Activated CD8-positive, alpha-beta T cell treated with anti-CD3 and anti-CD28 coated beads for 36 hours (primary cell): ENCODE data around the gene ABCB11. TPM values are rescaled to one million over a fixed set of nuclear protein-coding genes. Genes with fewer than 3 reads are reported as not detected.
A peak's percentile ranks its signal among the peaks of the same experiment; 100 is the strongest.

Experiments used
- ATAC-seq: fragments of 200-7000 bp; cut with Tn5 transposase; one replicate; pipeline ENCODE4 v1.10.0; 2021; ENCODE audit warnings: mild to moderate bottlenecking, moderate library complexity
- CTCF ChIA-PET: fragments of 350-600 bp; sonication (Branson Sonifier 250); formaldehyde crosslinking; loops from one replicate; lab custom pipeline; 2021; ENCODE audit warnings: antibody characterized with exemption; lab: Charles Lee
- POLR2A ChIA-PET: fragments of 350-600 bp; sonication (Branson Sonifier 250); formaldehyde crosslinking; loops from one replicate; lab custom pipeline; 2021; ENCODE audit warnings: antibody characterized with exemption; lab: Charles Lee
- DNase-seq: peaks from one replicate; pipeline ENCODE4 v3.0.0-alpha.2; 2020
- H3K27ac Mint-ChIP-seq: one replicate; pipeline ENCODE4 v1.8.0; 2021; ENCODE audit warnings: mild to moderate bottlenecking, mixed read lengths
- H3K27me3 Mint-ChIP-seq: one replicate; pipeline ENCODE4 v1.8.0; 2021; ENCODE audit warnings: mixed read lengths
- H3K36me3 Mint-ChIP-seq: one replicate; pipeline ENCODE4 v1.8.0; 2021; ENCODE audit warnings: low read depth, mixed read lengths
- H3K4me1 Mint-ChIP-seq: one replicate; pipeline ENCODE4 v1.8.0; 2021; ENCODE audit warnings: low read depth, mixed read lengths
- H3K4me3 Mint-ChIP-seq: one replicate; pipeline ENCODE4 v1.8.0; 2021; ENCODE audit warnings: mild to moderate bottlenecking, moderate library complexity, mixed read lengths
- H3K9me3 Mint-ChIP-seq: one replicate; pipeline ENCODE4 v1.8.0; 2021; ENCODE audit warnings: mixed read lengths
- intact Hi-C: fragments of 100-400 bp; cut with micrococcal nuclease; formaldehyde crosslinking; loops from one replicate; pipeline ENCODE4 v1.10.0; 2022
- total RNA-seq, 2 experiments: library from RNA; stranded (reverse); gene quantifications; one replicate each; pipeline ENCODE4 v1.2.3, GENCODE V29; 2021
- TF ChIP-seq, protein P1 (sequence below): fragments of 200-600 bp; IDR thresholded peaks from one replicate; pipeline ENCODE4 v1.8.0; 2022; ENCODE audit warnings: antibody characterized with exemption, mild to moderate bottlenecking

The ABCB11 gene
- total RNA-seq, 2 experiments from 2014 or later: not detected

DNA sequence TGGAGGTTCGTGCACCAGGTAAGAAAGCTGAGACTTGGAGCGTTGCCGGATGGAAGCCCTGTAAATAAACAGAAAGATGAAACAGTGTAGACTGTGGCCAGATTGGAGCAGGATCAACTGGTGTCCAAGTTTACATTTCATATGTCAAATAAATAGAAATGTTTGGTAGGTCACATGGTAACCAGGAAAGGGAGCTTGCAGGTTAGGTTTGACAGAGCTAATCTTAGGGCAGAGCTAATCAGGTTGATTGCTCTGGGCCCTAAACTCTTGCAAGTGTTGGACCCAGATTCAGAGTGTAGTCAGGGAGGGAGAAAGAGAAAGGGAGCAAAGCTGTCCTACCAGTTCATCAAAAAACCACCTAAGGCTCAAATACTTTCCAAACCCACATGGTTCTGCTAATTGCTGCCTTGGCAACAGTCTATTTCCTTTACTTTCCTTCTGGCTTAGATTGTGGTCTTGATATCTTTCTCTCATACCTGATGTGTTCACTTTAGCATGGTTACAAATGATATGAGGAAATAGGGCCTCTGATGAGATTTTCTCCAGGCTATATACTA lies 66.8 kb downstream of the ABCB11 start:
- Mint-ChIP-seq H3K36me3 (no peaks in the 10 kb centered on the region), H3K27me3 (no peaks in the 10 kb centered on the region), H3K4me3 (no peak overlapping the region), H3K4me1 (peaks cover 23% of the 10 kb centered on the region), H3K9me3 (no peaks in the 10 kb centered on the region), H3K27ac (no peak overlapping the region)
- ChIA-PET CTCF (interaction anchor here (0.6 to 4.7 kb wide), 6 partner anchors 15 to 178 kb away, joined by 3 to 27 read pairs (median 8); no protein-coding TSS in a partner anchor), POLR2A (interaction anchor here (0.6 to 1.2 kb wide), 2 partner anchors 12 to 29 kb away, joined by 3 read pairs; no protein-coding TSS in a partner anchor)
- intact Hi-C loops: loop anchor here (10.0 kb wide), 1 partner anchor 140 kb away; no protein-coding TSS in a partner anchor
- TF ChIP-seq, protein P1, sequence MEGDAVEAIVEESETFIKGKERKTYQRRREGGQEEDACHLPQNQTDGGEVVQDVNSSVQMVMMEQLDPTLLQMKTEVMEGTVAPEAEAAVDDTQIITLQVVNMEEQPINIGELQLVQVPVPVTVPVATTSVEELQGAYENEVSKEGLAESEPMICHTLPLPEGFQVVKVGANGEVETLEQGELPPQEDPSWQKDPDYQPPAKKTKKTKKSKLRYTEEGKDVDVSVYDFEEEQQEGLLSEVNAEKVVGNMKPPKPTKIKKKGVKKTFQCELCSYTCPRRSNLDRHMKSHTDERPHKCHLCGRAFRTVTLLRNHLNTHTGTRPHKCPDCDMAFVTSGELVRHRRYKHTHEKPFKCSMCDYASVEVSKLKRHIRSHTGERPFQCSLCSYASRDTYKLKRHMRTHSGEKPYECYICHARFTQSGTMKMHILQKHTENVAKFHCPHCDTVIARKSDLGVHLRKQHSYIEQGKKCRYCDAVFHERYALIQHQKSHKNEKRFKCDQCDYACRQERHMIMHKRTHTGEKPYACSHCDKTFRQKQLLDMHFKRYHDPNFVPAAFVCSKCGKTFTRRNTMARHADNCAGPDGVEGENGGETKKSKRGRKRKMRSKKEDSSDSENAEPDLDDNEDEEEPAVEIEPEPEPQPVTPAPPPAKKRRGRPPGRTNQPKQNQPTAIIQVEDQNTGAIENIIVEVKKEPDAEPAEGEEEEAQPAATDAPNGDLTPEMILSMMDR: no peak
- peak; percentile 58 for ATAC-seq
- no peak for DNase-seq

DNA sequence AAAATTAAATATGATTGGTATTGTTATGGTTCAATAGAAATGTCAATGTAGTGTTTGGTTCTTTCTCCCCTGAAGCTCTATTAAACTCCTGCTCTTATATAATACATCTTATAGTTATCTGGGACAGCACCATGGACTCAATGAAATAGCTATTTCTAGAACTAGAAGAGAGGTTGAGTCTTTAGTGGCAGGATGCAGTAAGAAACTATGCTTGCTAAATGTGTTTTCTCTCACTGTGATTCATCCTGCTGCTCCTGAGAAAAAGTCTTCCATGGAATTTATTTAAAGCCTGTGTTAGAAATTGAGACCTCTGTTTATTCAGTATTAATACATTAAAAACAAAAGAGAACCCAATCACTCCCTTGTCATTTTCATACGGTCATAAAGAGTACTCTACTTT lies 68.5 kb downstream of the ABCB11 start:
- ChIA-PET CTCF (interaction anchor here (0.7 to 6.7 kb wide), 13 partner anchors 8 to 244 kb away, joined by 3 to 59 read pairs (median 4); no protein-coding TSS in a partner anchor), POLR2A (no interaction called here)
- no peak overlapping the region for H3K27ac Mint-ChIP-seq
- H3K36me3 Mint-ChIP-seq: no peaks in the 10 kb centered on the region
- DNase-seq: no peak
- H3K27me3 Mint-ChIP-seq: no peaks in the 10 kb centered on the region
- peaks cover 23% of the 10 kb centered on the region for H3K4me1 Mint-ChIP-seq
- intact Hi-C loops: loop anchor here (2.0 to 10.0 kb wide), 2 partner anchors 142 to 170 kb away; no protein-coding TSS in a partner anchor
- TF ChIP-seq, protein P1: no peak
- no peaks in the 10 kb centered on the region for H3K9me3 Mint-ChIP-seq
- H3K4me3 Mint-ChIP-seq: no peak overlapping the region
- no peak for ATAC-seq

DNA sequence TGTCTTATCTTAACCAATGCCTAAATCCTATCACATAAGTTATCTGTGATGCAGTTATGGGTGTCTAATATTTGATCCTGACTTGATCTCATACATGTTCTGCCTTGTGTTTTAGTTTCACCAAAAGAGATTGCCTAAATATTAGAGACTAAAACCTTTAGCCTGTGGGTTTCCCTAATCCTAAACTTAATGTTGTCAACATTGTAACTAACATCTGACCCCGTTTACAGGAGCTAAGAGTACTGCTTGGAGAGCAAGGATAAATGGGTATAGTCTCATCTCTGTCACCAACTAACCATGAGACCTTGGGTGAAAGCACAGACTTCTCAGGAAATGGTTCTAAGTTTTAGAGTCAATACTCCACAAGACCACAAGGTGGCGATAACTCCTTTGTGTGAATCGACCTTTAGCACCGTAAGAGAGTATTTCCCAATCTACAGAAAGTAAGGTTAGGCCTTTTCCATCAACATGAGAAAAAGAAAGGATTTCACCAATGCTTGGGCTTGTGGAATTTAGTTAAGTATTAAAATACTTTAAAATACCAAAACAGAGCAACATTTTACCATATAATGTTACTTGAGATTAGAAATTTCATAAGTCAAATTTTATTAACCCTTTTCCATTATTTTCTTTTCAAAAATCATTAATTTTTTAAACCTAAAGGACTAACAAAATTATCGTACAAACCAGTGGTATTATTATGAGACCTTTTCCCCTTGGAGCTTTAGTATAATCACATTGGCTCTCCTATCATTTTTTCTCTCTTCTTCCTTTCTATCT lies 69.5 kb downstream of the ABCB11 start:
- peak; percentile 86 for ATAC-seq
- CTCF ChIA-PET: interaction anchor here (0.6 to 6.7 kb wide), 20 partner anchors 9 to 625 kb away, joined by 3 to 59 read pairs (median 4); no protein-coding TSS in a partner anchor
- POLR2A ChIA-PET: no interaction called here
- Mint-ChIP-seq H3K9me3 (no peaks in the 10 kb centered on the region), H3K27ac (no peak overlapping the region), H3K36me3 (no peaks in the 10 kb centered on the region), H3K4me1 (peaks cover 23% of the 10 kb centered on the region), H3K4me3 (no peak overlapping the region), H3K27me3 (no peaks in the 10 kb centered on the region)
- intact Hi-C loops: loop anchor here (2.0 to 10.0 kb wide), 2 partner anchors 143 to 171 kb away; no protein-coding TSS in a partner anchor
- TF ChIP-seq, protein P1: peak; percentile 83
- peak; percentile 55 for DNase-seq

DNA sequence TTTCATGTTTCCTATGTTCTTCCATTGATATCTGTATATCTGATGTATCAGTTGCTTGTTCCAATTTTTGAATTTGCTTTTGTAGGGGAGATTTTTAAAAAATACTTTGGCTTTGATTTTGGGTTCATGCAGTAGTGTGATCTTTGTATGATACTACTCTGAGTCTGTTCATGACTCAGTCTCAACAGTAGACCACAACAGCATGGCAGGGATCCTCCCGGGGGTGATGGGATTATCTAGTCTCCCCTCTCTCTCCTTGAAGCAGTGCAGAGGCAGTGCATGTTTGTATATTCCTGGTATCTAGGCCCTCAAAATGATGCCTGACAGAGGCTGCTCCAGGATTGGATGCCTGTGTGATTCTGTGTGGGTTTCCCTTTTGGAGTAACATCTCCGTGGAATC lies 74.7 kb downstream of the ABCB11 start:
- Mint-ChIP-seq H3K36me3 (peaks cover 1% of the 10 kb centered on the region), H3K9me3 (peaks cover 11% of the 10 kb centered on the region), H3K27ac (no peak overlapping the region), H3K27me3 (peaks cover 1% of the 10 kb centered on the region), H3K4me1 (peaks cover under 1% of the 10 kb centered on the region), H3K4me3 (no peak overlapping the region)
- CTCF ChIA-PET: interaction anchor here (1.6 to 6.7 kb wide), 2 partner anchors 14 to 175 kb away, joined by 6 to 59 read pairs; no protein-coding TSS in a partner anchor
- intact Hi-C loops: no loop called here
- no peak for ATAC-seq
- DNase-seq: no peak
- TF ChIP-seq, protein P1: no peak
- POLR2A ChIA-PET: no interaction called here
